ENCODE data around the gene PRDM9.
"Not testable (repeated sequence)": the region's sequence is repeated elsewhere in the genome, so short reads cannot be mapped to it uniquely, and the experiment has no call there.

DNA sequence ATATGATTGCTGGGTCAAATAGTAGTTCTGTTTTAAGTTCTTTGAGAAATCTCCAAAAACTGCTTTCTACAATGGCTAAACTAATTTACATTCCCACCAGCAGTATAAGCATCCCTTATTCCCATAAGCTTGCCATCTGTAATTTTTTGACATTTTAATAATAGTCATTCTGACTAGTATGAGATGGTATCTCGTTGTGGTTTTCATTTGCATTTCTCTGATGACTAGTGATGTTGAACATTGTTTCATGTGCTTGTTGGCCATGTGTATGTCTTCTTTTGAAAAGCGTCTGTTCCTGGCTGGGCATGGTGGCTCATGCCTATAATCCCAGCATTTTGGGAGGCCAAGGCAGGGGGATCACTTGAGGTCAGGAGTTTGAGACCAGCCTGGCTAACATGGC is 21.2 kb upstream of the PRDM9 start:
- TF ChIP-seq, protein P1, sequence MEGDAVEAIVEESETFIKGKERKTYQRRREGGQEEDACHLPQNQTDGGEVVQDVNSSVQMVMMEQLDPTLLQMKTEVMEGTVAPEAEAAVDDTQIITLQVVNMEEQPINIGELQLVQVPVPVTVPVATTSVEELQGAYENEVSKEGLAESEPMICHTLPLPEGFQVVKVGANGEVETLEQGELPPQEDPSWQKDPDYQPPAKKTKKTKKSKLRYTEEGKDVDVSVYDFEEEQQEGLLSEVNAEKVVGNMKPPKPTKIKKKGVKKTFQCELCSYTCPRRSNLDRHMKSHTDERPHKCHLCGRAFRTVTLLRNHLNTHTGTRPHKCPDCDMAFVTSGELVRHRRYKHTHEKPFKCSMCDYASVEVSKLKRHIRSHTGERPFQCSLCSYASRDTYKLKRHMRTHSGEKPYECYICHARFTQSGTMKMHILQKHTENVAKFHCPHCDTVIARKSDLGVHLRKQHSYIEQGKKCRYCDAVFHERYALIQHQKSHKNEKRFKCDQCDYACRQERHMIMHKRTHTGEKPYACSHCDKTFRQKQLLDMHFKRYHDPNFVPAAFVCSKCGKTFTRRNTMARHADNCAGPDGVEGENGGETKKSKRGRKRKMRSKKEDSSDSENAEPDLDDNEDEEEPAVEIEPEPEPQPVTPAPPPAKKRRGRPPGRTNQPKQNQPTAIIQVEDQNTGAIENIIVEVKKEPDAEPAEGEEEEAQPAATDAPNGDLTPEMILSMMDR (IDR thresholded peaks at IDR 0.05), result not testable (repeated sequence)
- TF ChIP-seq POLR2A (IDR thresholded peaks at IDR 0.05), result not testable (repeated sequence)

All from right lobe of liver (tissue), 4 donors.